ENCODE measurements around the gene ARSI.

ARSI gene

DNA sequence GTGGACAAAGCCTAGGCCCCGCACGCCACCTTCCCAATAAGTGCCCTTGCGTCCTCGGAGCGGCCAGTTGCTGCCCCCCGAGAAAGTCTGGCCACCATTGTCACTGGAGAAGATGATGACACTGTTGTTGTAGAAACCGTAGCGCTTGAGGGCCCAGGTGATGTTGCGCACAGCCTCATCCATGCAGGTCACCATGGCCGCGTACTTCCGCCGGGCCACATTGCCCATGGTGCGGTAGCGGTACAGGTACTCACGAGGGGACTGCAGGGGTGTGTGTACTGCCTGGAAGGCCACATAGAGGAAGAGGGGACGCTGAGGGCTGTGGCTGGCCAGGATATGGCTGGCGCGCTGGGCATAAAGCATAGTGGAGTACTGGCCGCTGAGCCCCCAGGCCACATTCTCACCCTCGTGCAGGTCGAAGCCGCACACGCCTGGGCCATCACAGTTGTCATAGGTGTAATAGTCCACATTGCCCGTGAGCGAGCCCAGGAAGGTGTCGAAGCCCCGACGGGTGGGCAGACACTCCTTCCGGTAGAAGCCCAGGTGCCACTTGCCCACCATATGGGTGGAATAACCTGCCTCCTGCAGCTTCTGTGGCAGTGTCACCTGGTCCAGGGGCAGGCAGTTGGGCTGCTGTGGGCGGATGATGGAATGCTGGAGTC lies 4.6 kb downstream of the ARSI start:
- peaks cover 3% of the 10 kb centered on the region; the same call in 1 of the 2 replicates for H3K4me1 ChIP-seq (ENCODE audit: control insufficient read depth, insufficient read depth, low read length)
- CTCF ChIA-PET = interaction anchor here (0.7 to 2.2 kb wide), 2 partner anchors 11 to 23 kb away, joined by 3 to 9 read pairs; no protein-coding TSS in a partner anchor
- no peaks in the 10 kb centered on the region for H3K36me3 ChIP-seq (ENCODE audit: control insufficient read depth in 2 of 2, insufficient read depth in 1 of 2, low read length in 2 of 2)
- H3K9me3 ChIP-seq (ENCODE audit: control insufficient read depth, insufficient read depth, low read depth, low read length) = no peaks in the 10 kb centered on the region
- no peak overlapping the region for H3K4me3 ChIP-seq (ENCODE audit: low read depth, low read length)
- TF ChIP-seq GLI4 (tag by site-specific recombination; IDR thresholded peaks at IDR 0.05) = no peak
- TF ChIP-seq ZNF830 (tag by site-specific recombination; IDR thresholded peaks at IDR 0.05; ENCODE audit: low read depth) = no peak
- TF ChIP-seq ZBTB17 (tag by site-specific recombination; IDR thresholded peaks at IDR 0.05) = no peak
- TF ChIP-seq ZNF391 (tag by site-specific recombination; IDR thresholded peaks at IDR 0.05; ENCODE audit: borderline replicate concordance, low read depth) = no peak
- TF ChIP-seq, protein P1, sequence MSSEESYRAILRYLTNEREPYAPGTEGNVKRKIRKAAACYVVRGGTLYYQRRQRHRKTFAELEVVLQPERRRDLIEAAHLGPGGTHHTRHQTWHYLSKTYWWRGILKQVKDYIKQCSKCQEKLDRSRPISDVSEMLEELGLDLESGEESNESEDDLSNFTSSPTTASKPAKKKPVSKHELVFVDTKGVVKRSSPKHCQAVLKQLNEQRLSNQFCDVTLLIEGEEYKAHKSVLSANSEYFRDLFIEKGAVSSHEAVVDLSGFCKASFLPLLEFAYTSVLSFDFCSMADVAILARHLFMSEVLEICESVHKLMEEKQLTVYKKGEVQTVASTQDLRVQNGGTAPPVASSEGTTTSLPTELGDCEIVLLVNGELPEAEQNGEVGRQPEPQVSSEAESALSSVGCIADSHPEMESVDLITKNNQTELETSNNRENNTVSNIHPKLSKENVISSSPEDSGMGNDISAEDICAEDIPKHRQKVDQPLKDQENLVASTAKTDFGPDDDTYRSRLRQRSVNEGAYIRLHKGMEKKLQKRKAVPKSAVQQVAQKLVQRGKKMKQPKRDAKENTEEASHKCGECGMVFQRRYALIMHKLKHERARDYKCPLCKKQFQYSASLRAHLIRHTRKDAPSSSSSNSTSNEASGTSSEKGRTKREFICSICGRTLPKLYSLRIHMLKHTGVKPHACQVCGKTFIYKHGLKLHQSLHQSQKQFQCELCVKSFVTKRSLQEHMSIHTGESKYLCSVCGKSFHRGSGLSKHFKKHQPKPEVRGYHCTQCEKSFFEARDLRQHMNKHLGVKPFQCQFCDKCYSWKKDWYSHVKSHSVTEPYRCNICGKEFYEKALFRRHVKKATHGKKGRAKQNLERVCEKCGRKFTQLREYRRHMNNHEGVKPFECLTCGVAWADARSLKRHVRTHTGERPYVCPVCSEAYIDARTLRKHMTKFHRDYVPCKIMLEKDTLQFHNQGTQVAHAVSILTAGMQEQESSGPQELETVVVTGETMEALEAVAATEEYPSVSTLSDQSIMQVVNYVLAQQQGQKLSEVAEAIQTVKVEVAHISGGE (tag by site-specific recombination; conservative IDR thresholded peaks at IDR 0.05; ENCODE audit: low read depth) = no peak
- no peak for TF ChIP-seq TRIM28 (IDR thresholded peaks at IDR 0.05; ENCODE audit: borderline replicate concordance, low read length)
- TF ChIP-seq, protein P2, sequence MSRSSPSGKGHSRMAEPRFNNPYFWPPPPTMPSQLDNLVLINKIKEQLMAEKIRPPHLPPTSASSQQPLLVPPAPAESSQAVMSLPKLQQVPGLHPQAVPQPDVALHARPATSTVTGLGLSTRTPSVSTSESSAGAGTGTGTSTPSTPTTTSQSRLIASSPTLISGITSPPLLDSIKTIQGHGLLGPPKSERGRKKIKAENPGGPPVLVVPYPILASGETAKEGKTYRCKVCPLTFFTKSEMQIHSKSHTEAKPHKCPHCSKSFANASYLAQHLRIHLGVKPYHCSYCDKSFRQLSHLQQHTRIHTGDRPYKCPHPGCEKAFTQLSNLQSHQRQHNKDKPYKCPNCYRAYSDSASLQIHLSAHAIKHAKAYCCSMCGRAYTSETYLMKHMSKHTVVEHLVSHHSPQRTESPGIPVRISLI (tag by site-specific recombination; IDR thresholded peaks at IDR 0.05) = no peak
- TF ChIP-seq ZNF792 (tag by site-specific recombination; IDR thresholded peaks at IDR 0.05) = no peak
- TF ChIP-seq SETDB1 (IDR thresholded peaks at IDR 0.05; ENCODE audit: insufficient read length, low read length) = no peak
- POLR2A ChIA-PET = interaction anchor here (0.5 kb wide), 1 partner anchor 10 kb away, joined by 3 read pairs; no protein-coding TSS in a partner anchor
- H3K27ac ChIP-seq (ENCODE audit: extremely low read depth, low read depth, low read length) = no peak overlapping the region

DNA sequence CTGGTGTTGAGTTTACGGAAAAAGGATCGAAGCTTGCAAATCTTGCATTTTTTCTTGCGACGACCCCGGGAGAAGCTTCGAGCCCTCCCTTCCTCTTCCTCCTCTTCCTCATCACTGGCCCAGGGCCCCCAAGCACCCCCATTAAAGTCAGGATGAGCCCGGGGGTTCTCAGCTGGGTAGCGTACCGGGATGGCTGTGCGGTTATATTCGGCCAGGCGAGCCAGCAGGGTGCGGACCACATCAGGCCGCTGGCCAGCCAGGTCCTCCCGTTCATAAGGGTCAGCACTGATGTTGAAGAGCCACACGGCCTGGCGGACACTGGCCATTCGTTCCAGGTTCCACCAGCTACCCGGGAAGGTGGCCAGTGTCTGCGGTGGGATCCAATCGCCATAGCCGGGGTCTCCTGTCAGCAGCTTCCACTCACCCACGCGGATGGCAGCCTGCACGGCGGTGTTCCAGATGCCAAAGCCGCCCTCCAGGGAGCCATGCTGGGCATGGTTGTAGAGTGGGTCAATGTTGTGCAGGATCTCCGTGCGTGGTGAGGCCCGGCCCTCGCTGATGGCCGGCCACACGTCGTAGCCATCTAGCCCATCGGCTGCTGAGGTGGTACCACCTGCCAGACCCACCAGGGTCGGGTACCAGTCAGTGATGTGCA lies 5.3 kb downstream of the ARSI start:
- H3K27ac ChIP-seq (ENCODE audit: extremely low read depth, low read depth, low read length) = no peak overlapping the region
- no peaks in the 10 kb centered on the region for H3K36me3 ChIP-seq (ENCODE audit: control insufficient read depth in 2 of 2, insufficient read depth in 1 of 2, low read length in 2 of 2)
- ChIA-PET POLR2A (no interaction called here), CTCF (no interaction called here)
- peaks cover 3% of the 10 kb centered on the region; the same call in 1 of the 2 replicates for H3K4me1 ChIP-seq (ENCODE audit: control insufficient read depth, insufficient read depth, low read length)
- TF ChIP-seq, protein P3, sequence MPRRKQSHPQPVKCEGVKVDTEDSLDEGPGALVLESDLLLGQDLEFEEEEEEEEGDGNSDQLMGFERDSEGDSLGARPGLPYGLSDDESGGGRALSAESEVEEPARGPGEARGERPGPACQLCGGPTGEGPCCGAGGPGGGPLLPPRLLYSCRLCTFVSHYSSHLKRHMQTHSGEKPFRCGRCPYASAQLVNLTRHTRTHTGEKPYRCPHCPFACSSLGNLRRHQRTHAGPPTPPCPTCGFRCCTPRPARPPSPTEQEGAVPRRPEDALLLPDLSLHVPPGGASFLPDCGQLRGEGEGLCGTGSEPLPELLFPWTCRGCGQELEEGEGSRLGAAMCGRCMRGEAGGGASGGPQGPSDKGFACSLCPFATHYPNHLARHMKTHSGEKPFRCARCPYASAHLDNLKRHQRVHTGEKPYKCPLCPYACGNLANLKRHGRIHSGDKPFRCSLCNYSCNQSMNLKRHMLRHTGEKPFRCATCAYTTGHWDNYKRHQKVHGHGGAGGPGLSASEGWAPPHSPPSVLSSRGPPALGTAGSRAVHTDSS (tag by site-specific recombination; IDR thresholded peaks at IDR 0.05) = peak; percentile 47; the same call in 1 of the 2 replicates
- TF ChIP-seq ZBTB1 (tag by site-specific recombination; IDR thresholded peaks at IDR 0.05) (no peak), ZNF121 (tag by site-specific recombination; IDR thresholded peaks at IDR 0.05) (no peak)
- H3K9me3 ChIP-seq (ENCODE audit: control insufficient read depth, insufficient read depth, low read depth, low read length) = no peaks in the 10 kb centered on the region
- no peak overlapping the region for H3K4me3 ChIP-seq (ENCODE audit: low read depth, low read length)

DNA sequence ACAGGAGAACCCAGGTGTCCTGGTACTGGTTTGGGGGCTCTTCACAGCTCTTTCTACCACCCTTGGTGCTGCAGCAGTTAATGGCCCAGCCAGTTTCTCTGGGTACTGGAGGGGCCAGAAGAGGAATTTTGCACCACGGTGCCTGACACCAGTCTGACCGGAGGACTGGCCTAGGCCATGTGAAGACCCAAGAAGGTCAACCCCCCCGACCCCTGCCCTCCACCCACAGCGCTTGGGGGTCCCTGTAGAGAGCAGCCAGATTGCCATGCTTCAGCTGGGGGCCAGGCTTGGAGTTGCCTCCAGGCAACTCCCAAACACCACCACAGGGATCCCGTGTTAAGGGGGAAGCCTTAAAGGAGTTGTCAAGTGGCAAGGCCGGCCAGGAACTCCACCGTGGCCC lies 6.2 kb downstream of the ARSI start:
- H3K9me3 ChIP-seq (ENCODE audit: control insufficient read depth, insufficient read depth, low read depth, low read length) = no peaks in the 10 kb centered on the region
- H3K27ac ChIP-seq (ENCODE audit: extremely low read depth, low read depth, low read length) = no peak overlapping the region
- POLR2A ChIA-PET = no interaction called here
- TF ChIP-seq KLF10 (tag by site-specific recombination; IDR thresholded peaks at IDR 0.05) (no peak), ZNF791 (tag by site-specific recombination; IDR thresholded peaks at IDR 0.05) (no peak), YY2 (tag by site-specific recombination; IDR thresholded peaks at IDR 0.05) (no peak), ZNF202 (tag by site-specific recombination; IDR thresholded peaks at IDR 0.05; ENCODE audit: borderline replicate concordance) (no peak), ZXDB (tag by site-specific recombination; IDR thresholded peaks at IDR 0.05) (no peak), ZNF555 (tag by site-specific recombination; conservative IDR thresholded peaks at IDR 0.05) (no peak), ZNF223 (tag by site-specific recombination; IDR thresholded peaks at IDR 0.05) (no peak), ZNF112 (tag by site-specific recombination; IDR thresholded peaks at IDR 0.05) (no peak), ZNF19 (tag by site-specific recombination; IDR thresholded peaks at IDR 0.05; ENCODE audit: low read depth) (no peak), ZNF629 (tag by site-specific recombination; IDR thresholded peaks at IDR 0.05) (no peak)
- H3K4me3 ChIP-seq (ENCODE audit: low read depth, low read length) = no peak overlapping the region
- CTCF ChIA-PET = no interaction called here
- no peaks in the 10 kb centered on the region for H3K36me3 ChIP-seq (ENCODE audit: control insufficient read depth in 2 of 2, insufficient read depth in 1 of 2, low read length in 2 of 2)
- peaks cover 3% of the 10 kb centered on the region; the same call in 1 of the 2 replicates for H3K4me1 ChIP-seq (ENCODE audit: control insufficient read depth, insufficient read depth, low read length)

Measured in HEK293 (cell line).